Effector memory CD8-positive, alpha-beta T cell (primary cell): ENCODE data around the gene WDTC1.
A peak's percentile ranks its signal among the peaks of the same experiment; 100 is the strongest.
"Not testable (repeated sequence)": the region's sequence is repeated elsewhere in the genome, so short reads cannot be mapped to it uniquely, and the experiment has no call there.

ENCODE experiments used
- ATAC-seq: fragments of 150-1000 bp; cut with Tn5 transposase; replicated peaks from 2 replicates; pipeline ENCODE4 v1.10.0; 2021; ENCODE audit warnings: mild to moderate bottlenecking, moderate library complexity
- DNase-seq, 3 experiments: peaks; one replicate each; pipeline ENCODE4 v3.0.0; 2021
- H3K27ac Mint-ChIP-seq, 2 donors: one replicate each; pipeline ENCODE4 v1.8.0; 2022; ENCODE audit warnings: mild to moderate bottlenecking in 2 of 2, mixed read lengths in 2 of 2, moderate library complexity in 2 of 2
- H3K27me3 Mint-ChIP-seq, 2 donors: one replicate each; pipeline ENCODE4 v1.8.0; 2022; ENCODE audit warnings: mixed read lengths in 2 of 2
- H3K36me3 Mint-ChIP-seq: one replicate; pipeline ENCODE4 v1.8.0; 2022; ENCODE audit warnings: mild to moderate bottlenecking, moderate library complexity, mixed read lengths; ENCODE audit not compliant: insufficient read depth
- H3K4me1 Mint-ChIP-seq, 2 donors: one replicate each; pipeline ENCODE4 v1.8.0; 2022; ENCODE audit warnings: low read depth in 2 of 2, mixed read lengths in 2 of 2
- H3K4me3 Mint-ChIP-seq, 2 donors: one replicate each; pipeline ENCODE4 v1.8.0; 2022; ENCODE audit warnings: mild to moderate bottlenecking in 2 of 2, mixed read lengths in 2 of 2, moderate library complexity in 2 of 2
- H3K9me3 Mint-ChIP-seq, 2 donors: one replicate each; pipeline ENCODE4 v1.8.0; 2022; ENCODE audit warnings: mixed read lengths in 2 of 2

WDTC1 gene

GRCh38 chr1:27225621-27226020, 8.8 kb upstream of the WDTC1 start:
- H3K27me3 Mint-ChIP-seq: no peaks in the 10 kb centered on the region
- ATAC-seq (no peak), DNase-seq (no peak)
- no peaks in the 10 kb centered on the region for H3K4me1 Mint-ChIP-seq
- no peak overlapping the region for H3K4me3 Mint-ChIP-seq
- H3K36me3 Mint-ChIP-seq: peaks cover 2% of the 10 kb centered on the region
- H3K9me3 Mint-ChIP-seq: no peaks in the 10 kb centered on the region
- H3K27ac Mint-ChIP-seq: no peak overlapping the region

- Mint-ChIP-seq H3K9me3 (no peaks in the 10 kb centered on the region), H3K27ac (no peak overlapping the region)
- ATAC-seq: no peak
These were observed 6.7 kb upstream of the WDTC1 start for GRCh38 chr1:27227765-27228164.

GRCh38 chr1:27233667-27234048, 774 bp upstream of the WDTC1 start:
- peaks cover 27% of the 10 kb centered on the region for H3K36me3 Mint-ChIP-seq
- H3K4me3 Mint-ChIP-seq: peak overlapping the region; percentile 85 to 97
- no peaks in the 10 kb centered on the region for H3K27me3 Mint-ChIP-seq
- peak; percentile 28 for ATAC-seq
- peak overlapping the region; percentile 98 to 99 for H3K27ac Mint-ChIP-seq
- H3K4me1 Mint-ChIP-seq: peaks cover 26 to 38% of the 10 kb centered on the region in 2 donors
- H3K9me3 Mint-ChIP-seq: no peaks in the 10 kb centered on the region
- peak in 2 of 3 experiments; percentile 27 to 37 for DNase-seq

More at GRCh38 chr1:27227765-27228164, 6.7 kb upstream of the WDTC1 start:
- Mint-ChIP-seq H3K36me3 (peaks cover 3% of the 10 kb centered on the region), H3K4me1 (peaks cover under 1 to 5% of the 10 kb centered on the region in 2 donors), H3K4me3 (no peak overlapping the region), H3K27me3 (no peaks in the 10 kb centered on the region)
- DNase-seq: no peak

- H3K27me3 Mint-ChIP-seq: no peaks in the 10 kb centered on the region
- H3K9me3 Mint-ChIP-seq: no peaks in the 10 kb centered on the region
- H3K4me1 Mint-ChIP-seq: peaks cover 26 to 39% of the 10 kb centered on the region in 2 donors
- DNase-seq: no peak
- peak overlapping the region; percentile 98 to 99 for H3K27ac Mint-ChIP-seq
- H3K36me3 Mint-ChIP-seq: peaks cover 24% of the 10 kb centered on the region
- no peak for ATAC-seq
- H3K4me3 Mint-ChIP-seq: peak overlapping the region; percentile 87 to 97
These were observed 1.4 kb downstream of the WDTC1 start for GRCh38 chr1:27235827-27236226.

GRCh38 chr1:27237112-27237511, 2.7 kb downstream of the WDTC1 start:
- H3K4me1 Mint-ChIP-seq: peaks cover 28 to 43% of the 10 kb centered on the region in 2 donors
- ATAC-seq (no peak), DNase-seq (no peak)
- H3K4me3 Mint-ChIP-seq: no peak overlapping the region
- peak overlapping the region in 1 of 2 donors; percentile 72 for H3K27ac Mint-ChIP-seq
- H3K9me3 Mint-ChIP-seq: no peaks in the 10 kb centered on the region
- H3K27me3 Mint-ChIP-seq: no peaks in the 10 kb centered on the region
- H3K36me3 Mint-ChIP-seq: peaks cover 26% of the 10 kb centered on the region

- Mint-ChIP-seq H3K36me3 (peaks cover 26% of the 10 kb centered on the region), H3K27me3 (no peaks in the 10 kb centered on the region), H3K27ac (no peak overlapping the region), H3K9me3 (no peaks in the 10 kb centered on the region), H3K4me1 (peaks cover 25 to 40% of the 10 kb centered on the region in 2 donors), H3K4me3 (no peak overlapping the region)
- DNase-seq (no peak), ATAC-seq (no peak)
These were observed 3.6 kb downstream of the WDTC1 start for GRCh38 chr1:27238032-27238431.

- DNase-seq (no peak), ATAC-seq (no peak)
- Mint-ChIP-seq H3K4me3 (no peak overlapping the region), H3K36me3 (peaks cover 17% of the 10 kb centered on the region), H3K27ac (peak overlapping the region in 1 of 2 donors; percentile 60), H3K4me1 (peaks cover 6 to 29% of the 10 kb centered on the region in 2 donors), H3K9me3 (no peaks in the 10 kb centered on the region), H3K27me3 (no peaks in the 10 kb centered on the region)
These were observed 7.2 kb downstream of the WDTC1 start for GRCh38 chr1:27241677-27242076.

- not testable (repeated sequence) for H3K27ac Mint-ChIP-seq, H3K27me3 Mint-ChIP-seq, H3K4me3 Mint-ChIP-seq, ATAC-seq, H3K9me3 Mint-ChIP-seq, DNase-seq
- H3K36me3 Mint-ChIP-seq: peaks cover 28% of the 10 kb centered on the region
- H3K4me1 Mint-ChIP-seq: peaks cover 6 to 24% of the 10 kb centered on the region in 2 donors
These were observed 9.2 kb downstream of the WDTC1 start for GRCh38 chr1:27243665-27244064.

- Mint-ChIP-seq H3K4me3 (no peak overlapping the region), H3K27ac (no peak overlapping the region), H3K36me3 (peaks cover 31% of the 10 kb centered on the region), H3K4me1 (peaks cover 10 to 31% of the 10 kb centered on the region in 2 donors), H3K27me3 (no peaks in the 10 kb centered on the region), H3K9me3 (no peaks in the 10 kb centered on the region)
- DNase-seq (no peak), ATAC-seq (no peak)
These were observed 11.8 kb downstream of the WDTC1 start for GRCh38 chr1:27246194-27246593.

- DNase-seq: no peak
- H3K27me3 Mint-ChIP-seq: no peaks in the 10 kb centered on the region
- no peaks in the 10 kb centered on the region for H3K9me3 Mint-ChIP-seq
- H3K4me3 Mint-ChIP-seq: peak overlapping the region in 1 of 2 donors; percentile 4
- H3K27ac Mint-ChIP-seq: peak overlapping the region; percentile 11 to 89
- ATAC-seq: no peak
- peaks cover 24 to 44% of the 10 kb centered on the region in 2 donors for H3K4me1 Mint-ChIP-seq
- peaks cover 5% of the 10 kb centered on the region for H3K36me3 Mint-ChIP-seq
These were observed 19.2 kb downstream of the WDTC1 start for GRCh38 chr1:27253596-27253995.

- peaks cover 22 to 36% of the 10 kb centered on the region in 2 donors for H3K4me1 Mint-ChIP-seq
- DNase-seq (no peak), ATAC-seq (no peak)
- no peaks in the 10 kb centered on the region for H3K9me3 Mint-ChIP-seq
- peak overlapping the region in 1 of 2 donors; percentile 19 for H3K27ac Mint-ChIP-seq
- H3K4me3 Mint-ChIP-seq: no peak overlapping the region
- H3K27me3 Mint-ChIP-seq: no peaks in the 10 kb centered on the region
- H3K36me3 Mint-ChIP-seq: peaks cover 4% of the 10 kb centered on the region
These were observed 20.7 kb downstream of the WDTC1 start for GRCh38 chr1:27255136-27255535.

GRCh38 chr1:27257155-27257554, 22.7 kb downstream of the WDTC1 start:
- no peaks in the 10 kb centered on the region for H3K9me3 Mint-ChIP-seq
- no peak for ATAC-seq
- H3K4me3 Mint-ChIP-seq: no peak overlapping the region
- DNase-seq: no peak
- H3K4me1 Mint-ChIP-seq: peaks cover 19 to 37% of the 10 kb centered on the region in 2 donors
- no peaks in the 10 kb centered on the region for H3K27me3 Mint-ChIP-seq
- H3K27ac Mint-ChIP-seq: peak overlapping the region in 1 of 2 donors; percentile 41
- H3K36me3 Mint-ChIP-seq: peaks cover 10% of the 10 kb centered on the region

GRCh38 chr1:27258598-27258997, 24.2 kb downstream of the WDTC1 start:
- H3K27me3 Mint-ChIP-seq: no peaks in the 10 kb centered on the region
- ATAC-seq (no peak), DNase-seq (no peak)
- no peak overlapping the region for H3K4me3 Mint-ChIP-seq
- peaks cover 22% of the 10 kb centered on the region for H3K36me3 Mint-ChIP-seq
- peaks cover 16 to 30% of the 10 kb centered on the region in 2 donors for H3K4me1 Mint-ChIP-seq
- H3K27ac Mint-ChIP-seq: peak overlapping the region; percentile 32 to 51
- H3K9me3 Mint-ChIP-seq: no peaks in the 10 kb centered on the region

GRCh38 chr1:27267153-27267552, 32.7 kb downstream of the WDTC1 start:
- peaks cover 46% of the 10 kb centered on the region for H3K36me3 Mint-ChIP-seq
- H3K4me3 Mint-ChIP-seq: no peak overlapping the region
- H3K4me1 Mint-ChIP-seq: peaks cover 0 to 2% of the 10 kb centered on the region in 2 donors
- peak overlapping the region in 1 of 2 donors; percentile 68 for H3K27ac Mint-ChIP-seq
- H3K9me3 Mint-ChIP-seq: no peaks in the 10 kb centered on the region
- DNase-seq (no peak), ATAC-seq (no peak)
- H3K27me3 Mint-ChIP-seq: no peaks in the 10 kb centered on the region
